HG02973 (cell line): Measurements from ENCODE around the gene MATCAP1.

Experiments used
- ATAC-seq: cut with Tn5 transposase; IDR thresholded peaks from one replicate; pipeline ENCODE4 v1.9.1; 2021; ENCODE audit warnings: moderate library complexity; ENCODE audit not compliant: unreplicated experiment

The MATCAP1 gene

GRCh38 chr16:67191995-67192681, 8.4 kb upstream of the MATCAP1 start, which contains the start of gene E2F4:
E2F4 (plus strand) TSS chr16:67192155; CDS start chr16:67192228, 73 bp downstream.
- peak; percentile 87 for ATAC-seq

- ATAC-seq = no peak
Observed at GRCh38 chr16:67191411-67191994, 7.7 kb upstream of the MATCAP1 start.

- no peak for ATAC-seq
Observed at GRCh38 chr16:67190448-67191399, 7.0 kb upstream of the MATCAP1 start.

GRCh38 chr16:67190041-67190440, 6.3 kb upstream of the MATCAP1 start, which contains the start of gene EXOC3L1:
EXOC3L1 (minus strand) TSS chr16:67190136; CDS start chr16:67189676, 460 bp downstream.
- no peak for ATAC-seq

- ATAC-seq = no peak
Observed at GRCh38 chr16:67188798-67189197, 5.0 kb upstream of the MATCAP1 start.

- no peak for ATAC-seq
Observed at GRCh38 chr16:67188323-67188722, 4.6 kb upstream of the MATCAP1 start.

- ATAC-seq = no peak
Observed at GRCh38 chr16:67187175-67187890, 3.6 kb upstream of the MATCAP1 start.

- ATAC-seq = no peak
Observed at GRCh38 chr16:67186550-67186950, 2.8 kb upstream of the MATCAP1 start.

GRCh38 chr16:67185651-67186134, 1.9 kb upstream of the MATCAP1 start:
- no peak for ATAC-seq

- no peak for ATAC-seq
Observed at GRCh38 chr16:67184995-67185650, 1.4 kb upstream of the MATCAP1 start.

- ATAC-seq = peak; percentile 10
Observed at GRCh38 chr16:67184453-67184994, 761 bp upstream of the MATCAP1 start.

- ATAC-seq = no peak
Observed at GRCh38 chr16:67183284-67183626, 508 bp downstream of the MATCAP1 start.

GRCh38 chr16:67182288-67182687, 1.5 kb downstream of the MATCAP1 start:
- ATAC-seq = no peak

GRCh38 chr16:67181346-67181745, 2.4 kb downstream of the MATCAP1 start:
- ATAC-seq = no peak

- ATAC-seq = no peak
Observed at GRCh38 chr16:67180166-67180565, 3.6 kb downstream of the MATCAP1 start.

GRCh38 chr16:67179421-67180080, 4.2 kb downstream of the MATCAP1 start:
- no peak for ATAC-seq

- no peak for ATAC-seq
Observed at GRCh38 chr16:67177743-67178699, 5.7 kb downstream of the MATCAP1 start.

GRCh38 chr16:67176662-67177061, 7.1 kb downstream of the MATCAP1 start:
- ATAC-seq = no peak
